ENCODE measurements around the gene CAMK1D. TPM values are rescaled to one million over a fixed set of nuclear protein-coding genes. Genes with fewer than 3 reads are reported as not detected.

CAMK1D gene
- total and polyA plus RNA-seq, 2 of the 8 experiments (the other 6 are each of a cell fraction or from before 2014, with no cell fraction given) = 3.5 to 10.6 TPM

- H4K20me1 ChIP-seq (replicated peaks in 1 of 2; ENCODE audit: control insufficient read depth in 1 of 2, insufficient read depth in 2 of 2, low read length in 2 of 2) = peaks cover 0 to 2% of the 10 kb centered on the region in 2 experiments
- 88% methylated on average over 6 of the region's 6 CpGs; no CpG with 5 or more reads in 1 of the 2 experiments for WGBS, 2 experiments (ENCODE audit: extremely low coverage in 1 of 2, insufficient coverage in 1 of 2, insufficient read length in 1 of 2, insufficient replicate concordance in 2 of 2, low coverage in 1 of 2, low lambda C conversion rate in 2 of 2, missing lambda C conversion rate in 1 of 2)
- H3K79me1 ChIP-seq (ENCODE audit: low read depth, low read length) = no peaks in the 10 kb centered on the region
- H3K18ac ChIP-seq (ENCODE audit: extremely low read depth, low read length) = no peak overlapping the region
- no peak overlapping the region for H3K9ac ChIP-seq (replicated peaks in 1 of 4; ENCODE audit: extremely low read depth in 1 of 4, low read depth in 3 of 4, low read length in 3 of 4)
- no peak overlapping the region for H2AFZ ChIP-seq (ENCODE audit: low read length)
- H3K9me3 ChIP-seq (ENCODE audit: insufficient read depth in 2 of 2, low read depth in 1 of 2, low read length in 1 of 2) = no peaks in the 10 kb centered on the region
- no peak overlapping the region for H2BK15ac ChIP-seq (ENCODE audit: low read length)
- H3K56ac ChIP-seq (replicated peaks; ENCODE audit: insufficient read length, low read depth, low read length) = no peak overlapping the region
- no peak overlapping the region for H4K8ac ChIP-seq (ENCODE audit: extremely low read depth, insufficient read depth, low read length)
- ChIA-PET POLR2A (ENCODE audit: partially characterized antibody) (no interaction called here), CTCF (ENCODE audit: partially characterized antibody) (no interaction called here)
- no peak overlapping the region for H3K23ac ChIP-seq (ENCODE audit: insufficient read length)
- no peak overlapping the region for H3K4me3 ChIP-seq (ENCODE audit: extremely low read depth in 1 of 4, insufficient read depth in 2 of 4, low read depth in 3 of 4, low read length in 4 of 4)
- no peak overlapping the region for H3K14ac ChIP-seq (ENCODE audit: insufficient read length)
- no peak overlapping the region for H2BK20ac ChIP-seq (ENCODE audit: low read length)
- no peaks in the 10 kb centered on the region; a peak in 1 of 8 replicates for H3K36me3 ChIP-seq (ENCODE audit: control insufficient read depth in 2 of 4, insufficient read depth in 4 of 4, low read length in 3 of 4)
- H2BK120ac ChIP-seq (replicated peaks; ENCODE audit: low read depth, low read length) = no peak overlapping the region
- no peak for FAIRE-seq
- H2BK12ac ChIP-seq (ENCODE audit: low read depth, low read length) = no peak overlapping the region
- no peak overlapping the region for H3K4me2 ChIP-seq (ENCODE audit: insufficient read depth in 1 of 2, low read depth in 2 of 2, low read length in 2 of 2)
- H3K4ac ChIP-seq (replicated peaks; ENCODE audit: insufficient read length, low read depth, low read length) = no peak overlapping the region
- no peaks in the 10 kb centered on the region for H3K79me2 ChIP-seq (ENCODE audit: control insufficient read depth in 1 of 2, insufficient read depth in 2 of 2, low read length in 2 of 2)
- H4K91ac ChIP-seq (replicated peaks; ENCODE audit: insufficient read length, low read length) = no peak overlapping the region
- no peaks in the 10 kb centered on the region; a peak in 1 of 7 replicates for H3K4me1 ChIP-seq (replicated peaks in 1 of 4; ENCODE audit: control insufficient read depth in 3 of 4, insufficient read depth in 4 of 4, low read length in 3 of 4)
- no peaks in the 10 kb centered on the region for H3K23me2 ChIP-seq (ENCODE audit: low read depth, low read length)
- DNase-seq (ENCODE audit: low read depth in 1 of 2, low spot score in 2 of 2) = no peak
- no peak overlapping the region for H2BK5ac ChIP-seq (ENCODE audit: low read depth, low read length)
- H3K27ac ChIP-seq (ENCODE audit: low read depth, low read length) = no peak overlapping the region
- no peak overlapping the region for H4K5ac ChIP-seq (ENCODE audit: insufficient read length, low read depth, low read length)
- no peaks in the 10 kb centered on the region for H3K27me3 ChIP-seq (replicated peaks in 1 of 4; ENCODE audit: control insufficient read depth in 3 of 4, extremely low read depth in 1 of 4, insufficient read depth in 3 of 4, low read length in 3 of 4)
- no peak overlapping the region for H2AK5ac ChIP-seq (ENCODE audit: low read depth, low read length)
- TF ChIP-seq ATF2 (IDR thresholded peaks at IDR 0.05; ENCODE audit: low read length) (no peak), CTCF (IDR thresholded peaks at IDR 0.05; ENCODE audit: control extremely low read depth in 1 of 3, insufficient read depth in 1 of 3, low read depth in 1 of 3, low read length in 3 of 3) (no peak), BRCA1 (IDR thresholded peaks at IDR 0.05; ENCODE audit: low read depth, low read length) (no peak)
These were observed 330.3 kb downstream of the CAMK1D start for GRCh38 chr10:12679636-12680035.

Data from H1 (cell line).